Kasumi-1 (cell line): ENCODE data around the gene CYP4V2.
A peak's percentile ranks its signal among the peaks of the same experiment; 100 is the strongest.
"Not testable (repeated sequence)": the region's sequence is repeated elsewhere in the genome, so short reads cannot be mapped to it uniquely, and the experiment has no call there.

ENCODE experiments used
- DNase-seq, 2 experiments: peaks; one replicate each; lab custom pipeline; 2025; lab: John Stamatoyannopoulos, UW

Gene CYP4V2

GRCh38 chr4:186234367-186234766, 43.0 kb downstream of the CYP4V2 start:
- no peak for DNase-seq

- no peak for DNase-seq
These were observed 44.8 kb downstream of the CYP4V2 start for GRCh38 chr4:186236126-186236525.

DNA sequence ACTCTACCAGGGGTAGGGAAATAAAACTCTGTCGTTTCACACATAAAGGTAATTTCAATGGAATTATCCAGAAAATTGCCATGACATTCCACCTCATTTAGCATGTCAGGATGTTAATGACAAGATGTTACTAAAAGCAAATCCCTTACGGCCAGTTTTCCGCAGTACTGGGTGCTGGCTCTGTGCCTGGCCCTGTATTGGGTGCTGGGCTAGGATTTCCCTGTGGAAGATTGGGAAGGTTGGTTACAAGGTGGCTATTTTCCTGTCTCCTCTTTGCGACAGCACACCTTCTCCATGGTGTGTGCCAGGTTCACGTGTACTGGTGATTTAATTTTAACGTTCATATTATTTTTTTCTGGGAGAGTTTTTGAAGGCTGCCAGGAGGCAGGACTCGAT, 49.1 kb downstream of the CYP4V2 start:
- DNase-seq = no peak

- peak in 1 of 2 experiments; percentile 56 for DNase-seq
These were observed 49.6 kb downstream of the CYP4V2 start for GRCh38 chr4:186240848-186241491.

GRCh38 chr4:186241616-186242015, 50.2 kb downstream of the CYP4V2 start:
- no peak for DNase-seq

DNA sequence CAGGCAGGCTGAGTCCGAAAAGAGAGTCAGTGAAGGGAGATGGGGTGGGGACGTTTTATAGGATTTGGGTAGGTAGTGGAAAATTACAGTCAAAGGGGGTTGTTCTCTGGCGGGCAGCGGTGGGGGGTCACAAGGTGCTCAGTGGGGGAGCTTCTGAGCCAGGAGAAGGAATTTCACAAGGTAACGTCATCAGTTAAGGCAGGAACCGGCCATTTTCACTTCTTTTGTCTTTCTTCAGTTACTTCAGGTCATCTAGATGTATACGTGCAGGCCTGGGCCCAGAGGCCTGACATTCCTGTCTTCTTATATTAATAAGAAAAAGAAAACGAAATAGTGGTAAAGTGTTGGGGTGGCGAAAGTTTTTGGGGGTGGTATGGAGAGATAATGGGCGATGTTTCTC, 50.7 kb downstream of the CYP4V2 start:
- DNase-seq = not testable (repeated sequence)

- no peak for DNase-seq
These were observed 52.0 kb downstream of the CYP4V2 start for GRCh38 chr4:186243331-186243730.

GRCh38 chr4:186244835-186245234, 53.5 kb downstream of the CYP4V2 start:
- no peak for DNase-seq

GRCh38 chr4:186247062-186247752, 55.8 kb downstream of the CYP4V2 start:
- not testable (repeated sequence) for DNase-seq

DNA sequence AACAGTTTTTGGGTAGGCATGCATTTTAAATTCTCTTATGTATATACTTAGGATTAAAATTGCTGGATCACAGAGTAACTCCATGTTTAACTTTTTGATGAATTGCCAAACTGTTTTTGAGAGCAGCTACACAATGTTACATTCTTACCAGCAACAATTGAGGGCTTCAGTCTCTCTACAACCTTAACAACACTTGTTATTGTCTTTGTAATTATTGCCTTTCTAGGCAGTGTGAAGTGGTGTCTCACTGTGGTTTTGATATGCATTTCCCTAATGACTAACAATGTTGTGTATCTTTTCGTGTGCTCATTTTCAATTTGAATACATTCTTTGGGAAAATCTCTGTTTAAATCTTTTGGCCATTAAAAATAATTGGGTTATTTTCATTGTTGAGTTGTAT, 57.3 kb downstream of the CYP4V2 start:
- no peak for DNase-seq

DNA sequence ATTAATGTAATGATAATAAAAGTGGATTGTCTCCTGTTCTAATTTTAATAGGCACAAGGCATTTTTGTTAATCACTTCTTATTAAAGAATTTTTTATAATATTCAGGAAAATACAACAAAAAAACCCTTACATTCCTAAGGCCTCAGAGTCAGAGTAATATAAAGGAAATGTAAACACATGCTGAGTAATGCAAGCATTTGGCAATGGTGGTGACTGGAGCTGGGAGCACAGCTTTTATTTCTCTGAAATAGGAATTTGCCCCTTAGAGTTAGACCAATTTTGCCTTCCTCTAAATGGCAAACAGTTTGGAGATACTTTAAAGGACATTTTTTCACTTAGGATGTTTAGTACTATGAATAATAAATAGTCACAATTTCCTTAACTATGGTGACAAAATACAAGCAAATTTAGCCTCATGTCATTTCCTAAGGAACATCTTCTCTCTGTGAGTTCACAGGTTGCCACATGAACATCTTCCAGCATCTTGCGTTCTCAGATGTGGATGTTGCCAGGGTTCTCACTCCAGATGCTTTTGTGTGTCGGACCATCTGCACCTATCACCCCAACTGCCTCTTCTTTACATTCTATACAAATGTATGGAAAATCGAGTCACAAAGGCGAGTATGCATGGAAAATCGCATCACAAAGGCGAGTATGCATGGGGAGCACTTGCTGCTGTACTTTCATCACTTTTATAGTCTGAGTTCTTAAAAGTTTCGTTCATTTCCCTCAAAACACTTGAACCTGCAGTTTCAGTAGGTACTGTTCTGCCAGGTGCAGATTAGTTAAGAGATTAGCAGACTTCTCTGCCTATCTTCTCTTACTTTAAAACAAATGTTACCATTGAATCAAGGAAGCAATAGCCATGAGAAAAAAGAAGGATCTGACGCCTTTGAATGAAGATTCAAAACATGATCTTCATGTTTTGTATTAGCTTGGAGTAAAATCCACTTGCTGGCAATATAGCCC, 58.7 kb downstream of the CYP4V2 start:
- DNase-seq = no peak

- DNase-seq = no peak
These were observed 59.4 kb downstream of the CYP4V2 start for GRCh38 chr4:186250760-186251159.

- no peak for DNase-seq
These were observed 63.8 kb downstream of the CYP4V2 start for GRCh38 chr4:186255122-186255521.

GRCh38 chr4:186258216-186258811, 66.9 kb downstream of the CYP4V2 start:
- DNase-seq = no peak

- DNase-seq = no peak
These were observed 68.7 kb downstream of the CYP4V2 start for GRCh38 chr4:186260117-186260503.
